Measurements from ENCODE around the gene LIME1. TPM values are rescaled to one million over a fixed set of nuclear protein-coding genes. Genes with fewer than 3 reads are reported as not detected.

LIME1 gene
- total RNA-seq, 4 donors from 2014 or later: 8.7 to 25.0 (median 11.5) TPM

DNA sequence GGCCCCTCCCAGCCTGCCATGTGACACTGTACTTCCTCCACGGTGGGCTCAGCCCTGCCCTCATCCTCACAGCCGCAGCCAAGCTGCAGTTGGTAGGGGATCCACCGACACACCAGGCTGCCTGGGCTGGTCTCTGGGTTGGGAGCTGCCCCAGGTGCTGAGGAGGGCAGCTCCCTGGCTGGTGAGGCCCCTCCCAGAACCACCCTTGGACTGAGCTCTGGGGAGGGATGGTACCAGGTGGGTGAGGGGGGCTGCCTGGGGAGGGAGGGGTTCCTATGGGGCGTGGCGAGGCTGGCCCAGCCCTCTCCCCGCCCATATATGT, 40.2 kb upstream of the LIME1 start:
- intact Hi-C loops (cut with DNase I): no loop called here
- Histone ChIP-seq H3K4me3 (replicated peaks in 1 of 3) (no peak overlapping the region), H3K4me1 (peaks cover 11 to 22% of the 10 kb centered on the region in 2 donors), H3K27me3 (no peaks in the 10 kb centered on the region), H3K36me3 (peaks cover 8 to 9% of the 10 kb centered on the region in 2 donors), H3K9me3 (no peaks in the 10 kb centered on the region), H3K27ac (no peak overlapping the region)
- DNase-seq: no peak
- TF ChIP-seq POLR2A (IDR thresholded peaks at IDR 0.05): no peak
- TF ChIP-seq, protein P1, sequence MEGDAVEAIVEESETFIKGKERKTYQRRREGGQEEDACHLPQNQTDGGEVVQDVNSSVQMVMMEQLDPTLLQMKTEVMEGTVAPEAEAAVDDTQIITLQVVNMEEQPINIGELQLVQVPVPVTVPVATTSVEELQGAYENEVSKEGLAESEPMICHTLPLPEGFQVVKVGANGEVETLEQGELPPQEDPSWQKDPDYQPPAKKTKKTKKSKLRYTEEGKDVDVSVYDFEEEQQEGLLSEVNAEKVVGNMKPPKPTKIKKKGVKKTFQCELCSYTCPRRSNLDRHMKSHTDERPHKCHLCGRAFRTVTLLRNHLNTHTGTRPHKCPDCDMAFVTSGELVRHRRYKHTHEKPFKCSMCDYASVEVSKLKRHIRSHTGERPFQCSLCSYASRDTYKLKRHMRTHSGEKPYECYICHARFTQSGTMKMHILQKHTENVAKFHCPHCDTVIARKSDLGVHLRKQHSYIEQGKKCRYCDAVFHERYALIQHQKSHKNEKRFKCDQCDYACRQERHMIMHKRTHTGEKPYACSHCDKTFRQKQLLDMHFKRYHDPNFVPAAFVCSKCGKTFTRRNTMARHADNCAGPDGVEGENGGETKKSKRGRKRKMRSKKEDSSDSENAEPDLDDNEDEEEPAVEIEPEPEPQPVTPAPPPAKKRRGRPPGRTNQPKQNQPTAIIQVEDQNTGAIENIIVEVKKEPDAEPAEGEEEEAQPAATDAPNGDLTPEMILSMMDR (IDR thresholded peaks at IDR 0.05): no peak
- WGBS, 2 donors: 30% methylated on average over 2 of the region's 6 CpGs; no CpG with 5 or more reads in 1 of the 2 donors

DNA sequence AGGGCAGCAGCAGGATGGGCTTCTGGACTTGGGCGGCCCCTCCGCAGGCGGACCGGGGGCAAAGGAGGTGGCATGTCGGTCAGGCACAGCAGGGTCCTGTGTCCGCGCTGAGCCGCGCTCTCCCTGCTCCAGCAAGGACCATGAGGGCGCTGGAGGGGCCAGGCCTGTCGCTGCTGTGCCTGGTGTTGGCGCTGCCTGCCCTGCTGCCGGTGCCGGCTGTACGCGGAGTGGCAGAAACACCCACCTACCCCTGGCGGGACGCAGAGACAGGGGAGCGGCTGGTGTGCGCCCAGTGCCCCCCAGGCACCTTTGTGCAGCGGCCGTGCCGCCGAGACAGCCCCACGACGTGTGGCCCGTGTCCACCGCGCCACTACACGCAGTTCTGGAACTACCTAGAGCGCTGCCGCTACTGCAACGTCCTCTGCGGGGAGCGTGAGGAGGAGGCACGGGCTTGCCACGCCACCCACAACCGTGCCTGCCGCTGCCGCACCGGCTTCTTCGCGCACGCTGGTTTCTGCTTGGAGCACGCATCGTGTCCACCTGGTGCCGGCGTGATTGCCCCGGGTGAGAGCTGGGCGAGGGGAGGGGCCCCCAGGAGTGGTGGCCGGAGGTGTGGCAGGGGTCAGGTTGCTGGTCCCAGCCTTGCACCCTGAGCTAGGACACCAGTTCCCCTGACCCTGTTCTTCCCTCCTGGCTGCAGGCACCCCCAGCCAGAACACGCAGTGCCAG, 39.7 kb upstream of the LIME1 start, which contains the start of gene TNFRSF6B:
TNFRSF6B (plus strand) TSS at position 25 of the 729 bp plus-strand sequence; CDS start at position 141, 116 bp downstream.
- Histone ChIP-seq H3K4me3 (replicated peaks in 1 of 3) (no peak within 1 kb of the TSS), H3K9me3 (no peaks in the 10 kb centered on the region), H3K27ac (no peak within 1 kb of the TSS), H3K4me1 (peaks cover 11 to 22% of the 10 kb centered on the region in 2 donors), H3K27me3 (no peaks in the 10 kb centered on the region), H3K36me3 (peaks cover 8 to 9% of the 10 kb centered on the region in 2 donors)
- no peak for DNase-seq
- WGBS, 2 donors: 23 to 57% methylated on average over 4 to 12 of the region's 52 CpGs
- TF ChIP-seq, protein P1 (IDR thresholded peaks at IDR 0.05): no peak
- no peak for TF ChIP-seq POLR2A (IDR thresholded peaks at IDR 0.05)
- intact Hi-C loops (cut with DNase I): no loop called here

DNA sequence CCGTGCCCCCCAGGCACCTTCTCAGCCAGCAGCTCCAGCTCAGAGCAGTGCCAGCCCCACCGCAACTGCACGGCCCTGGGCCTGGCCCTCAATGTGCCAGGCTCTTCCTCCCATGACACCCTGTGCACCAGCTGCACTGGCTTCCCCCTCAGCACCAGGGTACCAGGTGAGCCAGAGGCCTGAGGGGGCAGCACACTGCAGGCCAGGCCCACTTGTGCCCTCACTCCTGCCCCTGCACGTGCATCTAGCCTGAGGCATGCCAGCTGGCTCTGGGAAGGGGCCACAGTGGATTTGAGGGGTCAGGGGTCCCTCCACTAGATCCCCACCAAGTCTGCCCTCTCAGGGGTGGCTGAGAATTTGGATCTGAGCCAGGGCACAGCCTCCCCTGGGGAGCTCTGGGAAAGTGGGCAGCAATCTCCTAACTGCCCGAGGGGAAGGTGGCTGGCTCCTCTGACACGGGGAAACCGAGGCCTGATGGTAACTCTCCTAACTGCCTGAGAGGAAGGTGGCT, 39.1 kb upstream of the LIME1 start:
- Histone ChIP-seq H3K27ac (no peak overlapping the region), H3K4me1 (peaks cover 11 to 22% of the 10 kb centered on the region in 2 donors), H3K27me3 (no peaks in the 10 kb centered on the region), H3K36me3 (peaks cover 8 to 9% of the 10 kb centered on the region in 2 donors), H3K9me3 (no peaks in the 10 kb centered on the region), H3K4me3 (replicated peaks in 1 of 3) (no peak overlapping the region)
- WGBS, 2 donors: 55 to 81% methylated on average over 4 to 6 of the region's 7 CpGs
- intact Hi-C loops (cut with DNase I): no loop called here
- no peak for TF ChIP-seq POLR2A (IDR thresholded peaks at IDR 0.05)
- TF ChIP-seq, protein P1 (IDR thresholded peaks at IDR 0.05): no peak
- DNase-seq: no peak

DNA sequence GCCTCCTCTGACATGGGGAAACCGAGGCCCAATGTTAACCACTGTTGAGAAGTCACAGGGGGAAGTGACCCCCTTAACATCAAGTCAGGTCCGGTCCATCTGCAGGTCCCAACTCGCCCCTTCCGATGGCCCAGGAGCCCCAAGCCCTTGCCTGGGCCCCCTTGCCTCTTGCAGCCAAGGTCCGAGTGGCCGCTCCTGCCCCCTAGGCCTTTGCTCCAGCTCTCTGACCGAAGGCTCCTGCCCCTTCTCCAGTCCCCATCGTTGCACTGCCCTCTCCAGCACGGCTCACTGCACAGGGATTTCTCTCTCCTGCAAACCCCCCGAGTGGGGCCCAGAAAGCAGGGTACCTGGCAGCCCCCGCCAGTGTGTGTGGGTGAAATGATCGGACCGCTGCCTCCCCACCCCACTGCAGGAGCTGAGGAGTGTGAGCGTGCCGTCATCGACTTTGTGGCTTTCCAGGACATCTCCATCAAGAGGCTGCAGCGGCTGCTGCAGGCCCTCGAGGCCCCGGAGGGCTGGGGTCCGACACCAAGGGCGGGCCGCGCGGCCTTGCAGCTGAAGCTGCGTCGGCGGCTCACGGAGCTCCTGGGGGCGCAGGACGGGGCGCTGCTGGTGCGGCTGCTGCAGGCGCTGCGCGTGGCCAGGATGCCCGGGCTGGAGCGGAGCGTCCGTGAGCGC, 38.5 kb upstream of the LIME1 start:
- TF ChIP-seq POLR2A (IDR thresholded peaks at IDR 0.05): no peak
- TF ChIP-seq, protein P1 (IDR thresholded peaks at IDR 0.05): no peak
- 75 to 85% methylated on average over 17 to 39 of the region's 40 CpGs for whole genome bisulfite sequencing, 2 donors
- Histone ChIP-seq H3K4me3 (replicated peaks in 1 of 3) (no peak overlapping the region), H3K4me1 (peaks cover 11 to 22% of the 10 kb centered on the region in 2 donors), H3K36me3 (peaks cover 8 to 9% of the 10 kb centered on the region in 2 donors), H3K27me3 (no peaks in the 10 kb centered on the region), H3K9me3 (no peaks in the 10 kb centered on the region), H3K27ac (no peak overlapping the region)
- DNase-seq: no peak
- intact Hi-C loops (cut with DNase I): no loop called here
